GM19023 (cell line): ENCODE results near the gene PSKH1.
"Not testable (repeated sequence)": the region's sequence is repeated elsewhere in the genome, so short reads cannot be mapped to it uniquely, and the experiment has no call there.

Source experiments
- ATAC-seq: cut with Tn5 transposase; IDR thresholded peaks from one replicate; pipeline ENCODE4 v1.9.1; 2021; ENCODE audit warnings: mild to moderate bottlenecking, moderate library complexity; ENCODE audit not compliant: unreplicated experiment

The PSKH1 gene

GRCh38 chr16:67957622-67958021, 64.6 kb downstream of the PSKH1 start:
- no peak for ATAC-seq

GRCh38 chr16:67959536-67960329, 66.7 kb downstream of the PSKH1 start:
- no peak for ATAC-seq

- ATAC-seq = no peak
Observed at GRCh38 chr16:67961551-67961957, 68.5 kb downstream of the PSKH1 start.

- ATAC-seq = no peak
Observed at GRCh38 chr16:67962135-67962534, 69.1 kb downstream of the PSKH1 start.

- ATAC-seq = no peak
Observed at GRCh38 chr16:67963292-67963661, 70.2 kb downstream of the PSKH1 start.

- ATAC-seq = no peak
Observed at GRCh38 chr16:67963662-67964321, 70.7 kb downstream of the PSKH1 start.

GRCh38 chr16:67964477-67965131, 71.5 kb downstream of the PSKH1 start:
- ATAC-seq = no peak

- ATAC-seq = no peak
Observed at GRCh38 chr16:67965668-67966548, 72.9 kb downstream of the PSKH1 start.

- no peak for ATAC-seq
Observed at GRCh38 chr16:67966549-67967182, 73.6 kb downstream of the PSKH1 start.

GRCh38 chr16:67967183-67967957, 74.3 kb downstream of the PSKH1 start:
- no peak for ATAC-seq

- peak; percentile 25 for ATAC-seq
Observed at GRCh38 chr16:67967958-67968399, 74.9 kb downstream of the PSKH1 start.

GRCh38 chr16:67968400-67969253, 75.6 kb downstream of the PSKH1 start, which contains the start of gene SLC12A4:
SLC12A4 (minus strand) TSS chr16:67968637; CDS start chr16:67968553, 84 bp downstream.
- peak; percentile 81 for ATAC-seq

GRCh38 chr16:67969254-67970039, 76.4 kb downstream of the PSKH1 start:
- no peak for ATAC-seq

- no peak for ATAC-seq
Observed at GRCh38 chr16:67971111-67971510, 78.1 kb downstream of the PSKH1 start.

GRCh38 chr16:67972285-67972684, 79.2 kb downstream of the PSKH1 start:
- not testable (repeated sequence) for ATAC-seq

- ATAC-seq = no peak
Observed at GRCh38 chr16:67975321-67976105, 82.5 kb downstream of the PSKH1 start.

- ATAC-seq = no peak
Observed at GRCh38 chr16:67976205-67976604, 83.2 kb downstream of the PSKH1 start.
